ENCODE measurements around the gene C17orf67. TPM values are rescaled to one million over a fixed set of nuclear protein-coding genes. Genes with fewer than 3 reads are reported as not detected.

C17orf67 gene
- total and polyA plus RNA-seq, 2 of the 13 experiments (the other 11 are each of a cell fraction or from before 2014, with no cell fraction given) = 0.41 to 0.86 TPM

DNA sequence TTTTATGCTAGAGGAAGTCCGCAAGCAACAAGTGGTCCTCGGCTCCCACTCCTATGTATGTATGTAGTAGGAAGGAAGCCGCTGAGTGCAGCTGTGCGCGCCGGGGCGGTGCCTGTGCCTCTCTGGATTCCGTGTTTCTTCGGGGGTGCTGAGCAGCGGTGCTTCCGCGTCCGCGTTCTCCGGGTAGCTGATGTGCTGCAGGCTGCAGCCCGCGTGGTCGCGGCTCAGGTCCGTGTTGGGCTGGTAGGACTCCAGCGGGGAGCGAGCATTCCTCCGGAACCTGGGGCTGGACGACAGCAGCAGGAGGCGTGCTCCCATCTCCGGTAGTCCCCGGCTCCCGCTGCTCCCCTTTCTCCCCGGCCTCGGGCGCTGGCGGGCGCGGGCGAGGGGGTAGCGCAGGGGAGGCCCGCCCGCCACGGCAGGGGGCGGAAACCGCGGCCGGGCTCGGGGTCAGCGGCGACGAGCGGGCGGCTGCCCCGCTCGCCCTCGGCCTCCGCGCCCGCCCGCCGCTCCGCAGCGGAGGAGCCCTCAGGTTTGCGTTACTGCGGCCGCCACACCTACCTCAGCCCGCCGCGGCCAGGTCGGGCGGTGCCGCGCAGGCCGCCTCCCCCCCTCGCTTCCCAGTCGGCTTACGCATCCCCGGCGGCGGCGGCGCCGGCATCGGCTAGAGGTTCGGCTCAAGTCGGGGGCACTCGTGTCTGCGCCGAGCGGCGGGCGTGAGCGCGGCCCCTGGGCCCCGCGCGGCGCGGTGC lies 487 bp downstream of the C17orf67 start (continued):
- TF ChIP-seq ZNF138 (CRISPR knock-in tag; IDR thresholded peaks at IDR 0.05; ENCODE audit: low read depth) (no peak), ZBTB38 (CRISPR knock-in tag; IDR thresholded peaks at IDR 0.05) (no peak), HNRNPH1 (optimal IDR thresholded peaks at IDR 0.05; ENCODE audit: low read depth, low read length) (no peak), ZNF619 (CRISPR knock-in tag; IDR thresholded peaks at IDR 0.05) (no peak), IRF2 (CRISPR knock-in tag; IDR thresholded peaks at IDR 0.05) (no peak; the same call in 1 of the 2 replicates), CBFB (CRISPR knock-in tag; IDR thresholded peaks at IDR 0.05) (no peak), RBAK (CRISPR knock-in tag; IDR thresholded peaks at IDR 0.05) (no peak), MED1 (CRISPR knock-in tag; IDR thresholded peaks at IDR 0.05) (no peak), AHR (CRISPR knock-in tag; IDR thresholded peaks at IDR 0.05) (peak; percentile 32; the same call in 1 of the 2 replicates), DR1 (CRISPR knock-in tag; IDR thresholded peaks at IDR 0.05) (no peak), ZFX (CRISPR knock-in tag; IDR thresholded peaks at IDR 0.05; ENCODE audit: low read depth) (no peak), RELA (CRISPR knock-in tag; IDR thresholded peaks at IDR 0.05) (no peak), RFX1 (IDR thresholded peaks at IDR 0.05) (no peak), ELF1 (CRISPR knock-in tag; IDR thresholded peaks at IDR 0.05) (peak; percentile 69), TEAD2 (CRISPR knock-in tag; IDR thresholded peaks at IDR 0.05) (no peak), SP4 (CRISPR knock-in tag; IDR thresholded peaks at IDR 0.05) (no peak), GTF3A (CRISPR knock-in tag; conservative IDR thresholded peaks at IDR 0.05) (0 out of 2 replicates have a peak, but pooled peaks have one; percentile 47), ZBTB7B (CRISPR knock-in tag; IDR thresholded peaks at IDR 0.05) (peak; percentile 60; the same call in 1 of the 2 replicates), BHLHE40 (IDR thresholded peaks at IDR 0.05; ENCODE audit: low read length) (no peak), ZNF7 (CRISPR knock-in tag; IDR thresholded peaks at IDR 0.05) (no peak), ARHGAP35 (CRISPR knock-in tag; IDR thresholded peaks at IDR 0.05; ENCODE audit: borderline replicate concordance) (no peak), ZNF225 (CRISPR knock-in tag; IDR thresholded peaks at IDR 0.05) (0 out of 2 replicates have a peak, but pooled peaks have one; percentile 46), ESRRA (CRISPR knock-in tag; IDR thresholded peaks at IDR 0.05; ENCODE audit: low read depth) (no peak), MED13 (CRISPR knock-in tag; IDR thresholded peaks at IDR 0.05) (no peak)
- TF ChIP-seq, protein P1, sequence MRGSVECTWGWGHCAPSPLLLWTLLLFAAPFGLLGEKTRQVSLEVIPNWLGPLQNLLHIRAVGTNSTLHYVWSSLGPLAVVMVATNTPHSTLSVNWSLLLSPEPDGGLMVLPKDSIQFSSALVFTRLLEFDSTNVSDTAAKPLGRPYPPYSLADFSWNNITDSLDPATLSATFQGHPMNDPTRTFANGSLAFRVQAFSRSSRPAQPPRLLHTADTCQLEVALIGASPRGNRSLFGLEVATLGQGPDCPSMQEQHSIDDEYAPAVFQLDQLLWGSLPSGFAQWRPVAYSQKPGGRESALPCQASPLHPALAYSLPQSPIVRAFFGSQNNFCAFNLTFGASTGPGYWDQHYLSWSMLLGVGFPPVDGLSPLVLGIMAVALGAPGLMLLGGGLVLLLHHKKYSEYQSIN (CRISPR knock-in tag; IDR thresholded peaks at IDR 0.05; ENCODE audit: borderline replicate concordance) = no peak
- TF ChIP-seq, protein P2, sequence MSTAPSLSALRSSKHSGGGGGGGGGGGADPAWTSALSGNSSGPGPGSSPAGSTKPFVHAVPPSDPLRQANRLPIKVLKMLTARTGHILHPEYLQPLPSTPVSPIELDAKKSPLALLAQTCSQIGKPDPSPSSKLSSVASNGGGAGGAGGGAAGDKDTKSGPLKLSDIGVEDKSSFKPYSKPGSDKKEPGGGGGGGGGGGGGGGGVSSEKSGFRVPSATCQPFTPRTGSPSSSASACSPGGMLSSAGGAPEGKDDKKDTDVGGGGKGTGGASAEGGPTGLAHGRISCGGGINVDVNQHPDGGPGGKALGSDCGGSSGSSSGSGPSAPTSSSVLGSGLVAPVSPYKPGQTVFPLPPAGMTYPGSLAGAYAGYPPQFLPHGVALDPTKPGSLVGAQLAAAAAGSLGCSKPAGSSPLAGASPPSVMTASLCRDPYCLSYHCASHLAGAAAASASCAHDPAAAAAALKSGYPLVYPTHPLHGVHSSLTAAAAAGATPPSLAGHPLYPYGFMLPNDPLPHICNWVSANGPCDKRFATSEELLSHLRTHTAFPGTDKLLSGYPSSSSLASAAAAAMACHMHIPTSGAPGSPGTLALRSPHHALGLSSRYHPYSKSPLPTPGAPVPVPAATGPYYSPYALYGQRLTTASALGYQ (CRISPR knock-in tag; IDR thresholded peaks at IDR 0.05) = no peak
- TF ChIP-seq, protein P3, sequence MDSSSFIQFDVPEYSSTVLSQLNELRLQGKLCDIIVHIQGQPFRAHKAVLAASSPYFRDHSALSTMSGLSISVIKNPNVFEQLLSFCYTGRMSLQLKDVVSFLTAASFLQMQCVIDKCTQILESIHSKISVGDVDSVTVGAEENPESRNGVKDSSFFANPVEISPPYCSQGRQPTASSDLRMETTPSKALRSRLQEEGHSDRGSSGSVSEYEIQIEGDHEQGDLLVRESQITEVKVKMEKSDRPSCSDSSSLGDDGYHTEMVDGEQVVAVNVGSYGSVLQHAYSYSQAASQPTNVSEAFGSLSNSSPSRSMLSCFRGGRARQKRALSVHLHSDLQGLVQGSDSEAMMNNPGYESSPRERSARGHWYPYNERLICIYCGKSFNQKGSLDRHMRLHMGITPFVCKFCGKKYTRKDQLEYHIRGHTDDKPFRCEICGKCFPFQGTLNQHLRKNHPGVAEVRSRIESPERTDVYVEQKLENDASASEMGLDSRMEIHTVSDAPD (CRISPR knock-in tag; IDR thresholded peaks at IDR 0.05) = no peak
- TF ChIP-seq, protein P4, sequence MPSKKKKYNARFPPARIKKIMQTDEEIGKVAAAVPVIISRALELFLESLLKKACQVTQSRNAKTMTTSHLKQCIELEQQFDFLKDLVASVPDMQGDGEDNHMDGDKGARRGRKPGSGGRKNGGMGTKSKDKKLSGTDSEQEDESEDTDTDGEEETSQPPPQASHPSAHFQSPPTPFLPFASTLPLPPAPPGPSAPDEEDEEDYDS (CRISPR knock-in tag; IDR thresholded peaks at IDR 0.05) = 0 out of 2 replicates have a peak, but pooled peaks have one; percentile 25
